GDM1 (cell line): Measurements from ENCODE around the gene ST3GAL4.
"Not testable (repeated sequence)": the region's sequence is repeated elsewhere in the genome, so short reads cannot be mapped to it uniquely, and the experiment has no call there.

Source experiments
- DNase-seq: peaks from one replicate; lab custom pipeline; 2025; lab: John Stamatoyannopoulos, UW

ST3GAL4 gene

DNA sequence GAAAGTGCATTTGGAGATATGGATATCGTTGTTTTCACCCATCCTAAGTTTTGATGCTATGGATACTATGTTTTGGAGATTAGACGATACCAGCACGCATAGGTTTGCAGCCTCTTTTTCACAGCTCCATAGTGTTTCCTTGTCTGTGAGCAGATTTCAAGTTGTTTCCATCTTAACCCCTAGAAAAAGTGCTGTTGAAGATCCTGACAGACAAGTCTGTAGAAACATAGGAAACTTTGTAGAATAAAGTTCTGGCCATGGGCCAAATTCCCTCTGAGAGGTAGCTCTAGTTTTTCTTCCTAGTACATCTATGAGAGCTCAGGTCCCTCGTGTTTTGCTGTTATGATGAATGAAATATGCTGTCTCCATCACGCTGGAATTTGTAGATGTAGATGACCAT, 32.4 kb downstream of the ST3GAL4 start:
- DNase-seq = no peak

DNA sequence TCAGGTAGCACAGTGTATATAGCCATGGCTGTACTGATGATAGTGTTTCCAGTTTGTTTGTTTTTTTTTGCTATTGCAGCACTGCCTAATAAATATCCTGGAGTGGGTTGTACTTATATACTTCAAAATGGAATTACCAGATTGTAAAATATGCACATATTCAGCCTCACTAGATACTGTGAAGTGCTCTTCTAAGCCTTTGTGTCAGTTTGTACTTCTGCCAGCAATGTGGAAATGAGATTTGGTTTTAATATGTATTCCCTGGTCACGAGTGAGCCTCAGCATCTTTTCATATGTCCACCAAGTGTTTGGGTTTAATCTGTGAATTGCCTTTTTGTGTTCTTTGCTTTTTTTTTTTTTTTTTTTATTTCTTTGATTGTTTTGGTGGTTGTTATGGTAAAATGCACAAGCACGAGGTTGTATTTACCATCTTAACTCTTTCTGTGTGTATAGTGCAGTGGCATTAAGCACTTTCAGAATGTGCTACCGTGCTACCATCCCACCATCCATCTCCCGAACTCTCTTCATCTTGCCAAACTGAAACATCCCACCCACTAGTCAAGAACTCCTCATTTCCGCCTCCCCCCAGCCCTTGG, 34.9 kb downstream of the ST3GAL4 start:
- DNase-seq = no peak

DNA sequence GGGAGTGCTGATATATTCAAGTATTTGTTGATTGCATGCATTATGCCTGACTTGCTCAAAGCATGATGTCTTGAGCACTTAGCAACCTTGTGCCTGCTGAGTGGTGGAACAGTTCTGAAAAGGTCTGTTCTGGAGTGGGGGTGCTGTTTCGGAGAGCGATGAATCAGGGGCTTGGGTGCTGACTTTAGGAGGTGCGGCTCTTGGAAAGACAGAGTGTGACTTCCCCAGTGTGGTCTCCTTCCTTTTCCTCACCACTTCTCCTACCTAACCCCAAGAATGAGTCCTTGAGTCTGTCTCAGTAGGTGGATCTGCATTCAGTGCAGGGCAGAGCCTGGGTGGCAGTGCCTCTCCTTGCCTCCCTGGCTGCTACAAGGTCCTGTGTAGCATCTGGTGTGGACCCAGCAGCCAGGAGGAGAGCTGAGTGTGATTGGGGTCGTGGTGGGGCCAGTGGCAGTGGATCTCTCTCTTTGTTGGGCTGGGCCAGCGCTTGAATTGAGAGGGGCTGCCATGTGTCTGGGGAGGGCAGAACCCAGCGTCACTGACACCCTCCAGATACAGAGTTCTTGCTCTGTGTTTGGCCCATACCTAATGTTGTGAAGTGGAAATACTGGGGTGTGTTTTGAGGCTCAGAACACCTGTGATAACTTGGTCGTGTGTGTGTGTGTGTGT, 35.9 kb downstream of the ST3GAL4 start:
- peak; percentile 28 for DNase-seq

DNA sequence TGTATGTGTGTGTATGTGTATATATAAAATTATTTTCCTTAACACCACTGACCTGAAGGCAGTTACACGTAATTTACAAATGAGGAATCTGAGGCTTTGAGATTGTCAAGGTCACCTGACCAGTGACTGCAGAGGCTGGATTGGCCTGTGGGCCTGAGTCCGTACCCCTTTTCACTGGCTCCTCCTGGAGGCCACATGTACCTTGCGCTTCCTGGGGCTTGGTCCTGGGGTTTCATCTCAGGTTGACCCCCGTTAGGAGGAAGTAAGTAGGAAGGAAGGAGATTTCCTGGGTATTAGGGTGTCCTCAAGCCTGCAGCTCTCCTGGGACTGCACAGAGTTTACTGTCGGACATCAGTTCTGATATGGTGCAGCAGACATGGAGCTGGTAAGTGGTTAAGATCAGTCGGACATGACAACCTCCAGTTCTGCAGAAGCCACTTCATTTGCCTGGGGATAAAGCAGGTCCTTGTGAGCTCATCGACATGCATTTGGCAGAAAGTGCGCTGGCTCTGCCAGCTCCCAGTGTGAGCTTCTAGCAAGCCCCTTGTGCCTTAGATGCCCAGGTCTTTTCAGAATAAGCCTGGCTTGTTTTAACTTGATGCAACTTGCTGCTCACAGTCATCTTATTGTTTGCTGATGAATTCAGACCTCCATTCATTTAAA, 36.6 kb downstream of the ST3GAL4 start:
- DNase-seq = peak; percentile 79

DNA sequence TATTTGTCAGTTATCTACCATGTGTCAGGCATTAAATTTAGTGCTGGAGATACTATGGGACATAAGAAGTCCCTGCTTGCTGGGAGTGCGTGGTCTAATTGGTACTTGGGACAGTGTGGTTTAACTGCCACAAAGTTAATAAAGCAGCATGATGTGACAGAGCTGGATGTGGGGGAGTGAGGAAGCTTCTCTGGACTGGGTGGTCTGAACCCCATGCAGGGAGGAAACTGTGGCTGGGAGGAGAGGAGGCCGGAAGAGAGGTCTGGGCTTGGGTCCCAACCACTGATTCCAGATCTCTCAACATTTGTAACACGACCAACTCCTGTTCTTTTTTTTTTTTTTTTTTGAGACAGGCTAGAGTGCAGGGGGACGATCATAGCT, 37.1 kb downstream of the ST3GAL4 start:
- peak; percentile 95 for DNase-seq

DNA sequence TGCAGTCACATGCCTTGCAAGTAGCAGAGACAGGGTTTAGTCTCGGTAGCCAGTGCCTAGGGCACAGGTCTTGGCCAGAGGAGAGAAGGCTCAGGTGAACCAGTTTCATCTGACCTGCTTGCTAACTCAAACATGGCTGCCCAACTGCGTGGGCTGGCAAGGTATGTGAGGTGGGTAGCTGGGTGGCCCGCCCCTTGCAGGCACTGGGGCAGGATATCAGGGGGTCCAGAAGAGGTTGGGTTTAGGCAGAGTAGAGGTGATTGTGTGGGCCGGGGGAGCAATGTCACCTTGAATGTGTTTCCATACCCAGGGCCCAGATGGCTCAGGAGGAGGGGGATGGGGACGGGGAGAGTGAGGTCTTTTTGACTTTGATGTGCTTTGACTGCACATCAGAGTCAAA, 37.7 kb downstream of the ST3GAL4 start:
- DNase-seq = no peak

DNA sequence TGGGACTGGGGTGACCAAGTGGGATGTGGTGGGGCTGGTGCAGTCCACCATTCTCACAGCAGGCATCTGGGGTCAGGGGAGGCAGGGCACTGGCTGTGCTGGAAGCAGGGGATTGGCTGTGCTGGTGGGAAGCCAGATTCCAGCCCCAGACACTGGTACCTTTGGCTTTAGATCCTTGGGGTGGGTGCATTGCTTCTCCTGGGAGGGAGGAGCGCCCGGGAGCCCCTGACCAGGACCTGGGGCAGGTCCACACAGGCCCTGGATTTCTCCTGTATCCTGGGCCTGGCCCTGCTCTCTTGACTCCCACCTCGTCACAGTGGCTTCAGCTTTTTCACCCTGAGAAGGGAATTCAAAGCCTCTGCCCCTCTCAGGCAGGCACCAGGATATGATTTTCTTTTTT, 38.5 kb downstream of the ST3GAL4 start:
- no peak for DNase-seq

DNA sequence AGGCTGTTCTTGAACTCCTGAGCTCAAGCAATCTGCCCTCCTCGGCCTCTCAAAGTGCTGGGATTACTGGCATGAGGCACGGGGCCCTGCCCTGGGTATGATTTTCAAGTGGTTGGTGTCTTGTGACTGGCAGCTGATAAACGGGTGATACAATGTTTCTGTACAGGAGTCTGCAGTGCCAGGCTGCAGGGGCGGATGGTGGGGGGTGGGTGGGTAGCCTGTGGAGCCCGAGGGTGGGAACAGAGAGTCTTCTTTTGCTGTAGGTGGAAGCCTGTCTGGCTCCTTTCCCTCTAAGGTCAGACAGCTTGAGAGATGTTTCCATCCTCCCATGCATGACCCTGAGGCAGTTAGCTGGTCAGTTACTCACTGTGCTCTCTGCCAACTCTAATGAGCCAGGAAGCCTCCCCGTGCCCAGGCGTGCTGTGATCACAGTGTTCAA, 39.2 kb downstream of the ST3GAL4 start:
- DNase-seq = not testable (repeated sequence)

DNA sequence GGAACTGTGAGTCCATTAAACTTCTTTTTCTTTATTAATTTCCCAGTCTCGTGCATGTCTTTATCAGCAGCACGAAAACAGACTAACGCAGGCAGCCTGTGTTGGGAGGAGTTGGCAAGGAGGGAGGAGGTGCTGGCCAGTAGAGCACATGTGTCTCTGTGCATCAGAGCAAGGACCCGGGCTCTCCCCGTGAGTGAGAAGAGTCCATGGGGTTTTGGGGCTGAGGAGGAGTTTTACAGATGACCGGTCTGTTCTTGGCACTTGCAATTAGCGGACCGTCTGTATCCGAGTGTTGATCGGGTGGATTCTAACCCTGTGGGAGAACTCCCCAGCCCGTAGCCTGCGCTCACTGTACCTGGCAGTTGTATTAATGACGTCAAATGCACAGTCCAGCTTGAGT, 40.3 kb downstream of the ST3GAL4 start:
- not testable (repeated sequence) for DNase-seq

DNA sequence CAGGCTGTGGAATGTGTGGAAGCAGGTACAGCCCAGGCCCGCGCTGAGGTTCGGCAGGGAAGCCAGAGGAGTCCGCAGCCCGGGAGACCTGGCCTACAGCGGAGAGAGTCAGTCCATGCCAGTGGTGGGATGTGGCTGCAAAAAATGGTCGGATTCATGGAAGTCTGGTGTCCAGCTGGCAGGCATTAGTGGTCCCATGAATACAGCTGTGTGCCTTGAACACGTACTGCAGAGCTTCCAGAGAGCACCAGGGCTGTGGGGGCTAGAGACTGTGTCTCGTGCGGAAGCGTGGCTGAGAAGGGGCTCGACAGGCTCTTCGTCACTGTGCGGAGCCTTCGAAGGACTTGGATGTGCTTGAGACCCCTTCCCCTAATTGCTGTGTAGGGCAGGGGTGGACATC, 40.8 kb downstream of the ST3GAL4 start:
- DNase-seq = not testable (repeated sequence)

DNA sequence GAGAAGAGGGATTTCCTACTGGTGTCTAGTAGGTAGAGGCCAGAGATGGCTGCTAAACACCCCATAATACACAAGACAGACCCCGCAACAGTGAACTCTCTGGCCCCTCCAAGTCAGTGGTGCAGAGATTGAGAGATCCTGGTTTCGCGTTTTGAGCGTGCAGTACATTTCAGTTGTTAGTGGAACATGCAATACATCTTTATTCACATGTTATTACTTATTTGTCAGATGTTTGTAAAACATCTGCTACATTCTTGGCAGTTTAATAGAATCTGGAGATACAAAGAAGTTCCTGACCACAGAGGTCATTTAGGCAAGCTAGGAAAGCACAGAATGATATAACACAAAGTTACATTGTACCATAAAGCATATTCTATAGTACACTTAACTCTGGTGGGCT, 41.5 kb downstream of the ST3GAL4 start:
- no peak for DNase-seq

DNA sequence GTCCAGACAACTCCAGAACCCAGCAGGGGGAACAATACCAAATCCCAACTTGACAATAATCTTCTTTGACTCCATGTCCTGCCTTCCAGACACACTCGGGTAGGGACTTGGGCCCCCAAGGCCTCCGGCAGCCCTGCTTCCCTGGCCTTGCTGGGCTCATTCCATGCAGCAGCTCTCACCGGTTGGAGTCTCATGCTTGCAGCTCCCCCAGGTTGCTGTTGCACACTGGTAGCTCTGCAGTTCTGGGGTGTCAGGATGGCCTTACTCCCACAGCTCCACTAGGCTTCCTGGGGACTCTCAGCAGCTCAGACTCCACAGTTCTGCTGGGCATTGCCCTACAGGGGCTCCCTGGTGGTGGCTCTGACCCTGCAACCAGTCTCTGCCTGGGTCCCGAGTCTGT, 42.8 kb downstream of the ST3GAL4 start:
- DNase-seq = no peak

DNA sequence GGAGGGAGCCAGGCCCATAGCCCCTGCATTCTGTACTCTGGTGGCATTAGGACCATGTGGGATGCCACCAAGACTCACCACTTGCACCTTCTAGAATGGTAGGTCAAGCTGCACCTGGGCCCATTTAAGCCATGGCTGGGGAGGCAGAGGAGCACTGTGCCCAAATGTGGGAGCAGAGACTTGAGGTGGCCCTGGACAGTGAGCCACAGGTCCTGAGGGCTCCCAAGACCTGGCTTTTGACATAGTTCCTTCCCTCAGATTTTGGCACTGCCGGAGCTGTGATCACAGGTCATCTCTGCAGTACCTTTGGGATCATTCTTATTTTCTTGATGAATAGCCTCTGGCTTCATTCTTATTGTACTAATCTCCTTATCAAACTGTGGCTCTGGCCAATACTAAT, 43.2 kb downstream of the ST3GAL4 start:
- no peak for DNase-seq

DNA sequence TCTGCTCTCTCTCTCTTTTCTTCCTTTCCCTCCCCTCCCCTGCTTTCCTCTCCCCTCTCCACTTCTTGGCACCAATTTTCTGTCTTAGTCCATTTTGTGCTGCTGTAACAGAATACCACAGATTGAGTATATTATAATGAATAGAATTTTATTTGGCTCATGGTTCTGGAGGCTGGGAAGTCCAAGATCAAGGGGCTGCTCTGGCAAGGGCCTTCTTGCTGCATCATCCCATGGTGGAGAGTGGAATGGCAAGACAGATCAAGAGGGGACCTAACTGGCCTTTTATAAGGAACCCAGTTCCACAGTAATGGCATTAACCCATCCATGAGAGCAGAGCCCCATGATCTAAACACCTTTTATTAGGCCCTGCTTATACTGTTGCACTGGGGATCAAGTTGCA, 44.5 kb downstream of the ST3GAL4 start:
- DNase-seq = no peak

DNA sequence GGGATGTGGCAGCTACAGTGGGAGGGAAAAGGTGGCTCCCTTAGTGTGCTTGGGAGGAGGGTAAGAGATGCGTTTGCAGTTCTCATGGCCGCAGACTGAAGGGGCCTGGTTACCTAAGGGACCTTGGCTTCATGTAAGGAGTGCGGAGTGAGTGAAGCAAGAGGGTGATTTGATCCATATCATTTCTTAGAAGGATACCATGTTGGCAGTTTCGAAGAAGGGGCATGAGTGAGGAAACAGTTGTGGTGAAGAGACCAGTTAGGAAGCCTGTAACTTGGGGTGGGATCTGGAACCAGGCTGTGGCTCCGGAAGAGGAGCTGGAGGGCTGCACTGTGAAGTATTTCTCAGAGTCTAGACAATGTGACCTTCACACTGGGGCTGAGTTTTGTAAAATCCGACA, 45.0 kb downstream of the ST3GAL4 start:
- DNase-seq = no peak

DNA sequence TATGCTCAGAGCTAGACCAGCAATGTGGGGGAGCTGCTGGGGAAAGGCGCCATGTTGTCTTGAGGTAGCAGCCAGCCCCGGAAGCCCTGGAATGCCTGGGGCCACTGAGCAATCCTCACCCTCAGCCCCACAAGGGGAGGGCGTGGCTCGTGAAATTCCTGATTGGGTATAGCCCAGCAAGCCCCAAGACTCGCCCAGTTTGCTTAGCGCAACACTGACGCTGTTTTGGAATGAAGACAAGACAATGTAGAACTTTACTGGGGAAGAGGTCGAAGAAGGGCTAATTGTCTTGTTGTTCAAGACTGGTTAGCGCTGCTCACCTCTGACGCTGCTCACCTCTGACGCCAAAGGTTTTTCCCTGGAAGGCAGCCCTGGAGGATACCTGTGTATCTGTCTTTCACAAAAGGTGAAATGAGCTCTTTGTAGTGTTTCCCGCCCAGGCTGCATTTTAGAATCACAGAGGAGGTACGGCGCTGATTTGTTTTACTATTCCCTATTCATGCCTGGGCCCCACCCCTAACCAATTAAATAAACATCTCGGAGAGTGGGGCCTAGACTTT, 47.6 kb downstream of the ST3GAL4 start:
- no peak for DNase-seq

DNA sequence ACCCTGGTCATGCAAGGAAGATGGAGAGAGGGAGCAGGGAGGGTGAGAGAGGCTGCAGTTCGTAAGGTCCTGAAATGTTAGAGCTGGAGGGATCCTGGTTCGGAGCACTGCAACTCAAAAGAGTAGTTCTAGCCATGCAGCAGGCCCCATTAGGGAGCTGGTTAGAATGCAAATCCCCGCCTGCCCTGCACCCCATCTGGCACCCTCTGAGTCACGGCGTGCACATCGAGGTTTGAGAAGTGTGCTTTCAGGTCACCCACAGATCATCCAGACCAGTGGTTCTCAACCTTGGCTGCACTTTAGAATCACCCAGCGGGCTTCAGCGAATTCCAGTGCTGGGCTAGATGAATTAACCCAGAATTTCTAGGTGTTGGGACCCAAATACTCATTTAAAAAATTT, 48.2 kb downstream of the ST3GAL4 start:
- no peak for DNase-seq

DNA sequence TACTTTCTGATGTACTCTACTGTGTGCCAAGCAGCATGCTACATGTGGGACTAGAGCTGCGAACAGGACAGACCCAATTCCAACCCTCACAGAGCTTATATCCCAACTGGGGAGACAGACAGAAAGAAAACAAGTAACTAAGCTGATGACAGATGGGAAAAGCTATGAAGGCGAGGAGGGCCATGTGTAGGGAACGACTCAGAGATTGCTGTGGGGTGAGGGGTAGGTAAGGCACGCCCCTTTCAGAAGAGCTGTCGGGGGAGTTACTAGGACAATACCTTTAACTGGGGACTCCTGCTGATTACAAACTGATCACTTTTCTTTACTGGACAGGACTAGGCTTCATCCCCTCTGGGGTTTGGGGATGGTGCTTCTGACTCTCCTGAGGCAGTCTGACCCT, 48.9 kb downstream of the ST3GAL4 start:
- DNase-seq = no peak

DNA sequence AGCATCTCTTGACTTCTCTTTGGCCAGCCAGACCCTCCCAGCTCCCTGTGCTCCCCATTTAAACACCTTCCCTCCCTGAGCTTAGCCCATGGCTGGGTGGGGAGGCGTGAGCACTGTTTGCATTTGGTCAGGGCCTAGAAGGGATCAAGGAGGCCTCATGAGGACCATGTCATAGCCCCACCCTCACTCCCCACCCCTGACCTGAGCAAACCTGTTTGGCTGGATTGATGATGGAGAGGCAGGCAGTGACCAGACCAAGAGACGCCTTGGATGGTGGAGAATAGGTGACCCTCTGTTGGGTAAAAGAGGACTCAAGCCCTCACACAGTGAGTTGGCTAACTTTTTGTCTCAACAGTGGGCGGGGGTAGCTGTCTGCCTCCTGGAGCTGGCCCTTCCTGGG, 49.9 kb downstream of the ST3GAL4 start:
- DNase-seq = no peak

DNA sequence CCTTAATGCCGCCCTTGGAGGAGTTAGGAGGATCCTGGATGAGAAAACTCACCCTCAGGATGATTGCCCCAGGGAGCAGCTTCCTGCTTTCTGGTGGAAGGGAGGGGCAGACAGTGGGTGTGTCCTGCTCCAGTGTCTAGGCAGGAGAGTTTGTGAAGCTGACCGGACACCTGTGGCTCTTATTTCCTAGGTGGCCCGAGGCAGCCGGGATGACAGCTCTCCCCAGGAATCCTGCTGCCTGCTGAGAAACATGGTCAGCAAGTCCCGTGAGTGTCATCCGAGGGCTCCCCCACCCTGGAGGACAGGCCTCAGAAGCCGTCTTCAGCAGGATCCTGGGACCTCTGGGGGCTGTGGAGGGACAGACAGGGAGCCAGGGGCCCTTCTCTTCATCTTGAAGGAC, 50.4 kb downstream of the ST3GAL4 start:
- no peak for DNase-seq

DNA sequence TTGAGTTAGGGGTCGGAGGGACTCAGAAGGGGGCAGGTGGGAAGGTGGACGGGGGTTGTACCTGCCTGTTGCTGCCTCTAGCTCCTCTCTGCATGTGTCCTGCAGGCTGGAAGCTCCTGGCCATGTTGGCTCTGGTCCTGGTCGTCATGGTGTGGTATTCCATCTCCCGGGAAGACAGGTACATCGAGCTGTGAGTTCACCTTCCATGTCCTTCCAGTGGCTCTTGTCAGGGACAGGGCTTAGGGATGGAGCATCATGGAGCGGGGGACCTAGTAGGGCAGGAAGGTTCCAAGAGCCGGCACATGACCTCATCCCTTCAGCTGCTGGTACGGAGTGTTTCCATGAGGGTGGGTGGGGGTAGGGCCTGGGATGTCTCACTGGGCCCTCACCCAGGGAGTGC, 50.9 kb downstream of the ST3GAL4 start:
- DNase-seq = no peak

DNA sequence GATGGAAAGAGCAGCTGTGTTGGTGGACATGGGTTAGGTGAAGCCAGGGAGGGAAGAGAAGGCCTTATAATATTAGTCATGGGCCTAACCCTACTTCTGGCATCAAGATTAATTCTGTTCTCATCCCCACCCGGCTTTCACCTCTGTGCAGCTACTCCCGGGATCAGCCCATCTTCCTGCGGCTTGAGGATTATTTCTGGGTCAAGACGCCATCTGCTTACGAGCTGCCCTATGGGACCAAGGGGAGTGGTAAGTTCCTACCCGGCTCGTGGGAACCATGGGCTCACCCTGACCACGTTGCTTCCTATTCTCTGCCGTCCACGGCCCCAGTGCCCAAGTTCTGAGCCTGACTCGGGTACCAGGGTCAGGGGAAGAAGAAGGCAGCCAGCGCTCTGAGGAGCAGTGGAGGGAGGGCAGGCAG, 51.6 kb downstream of the ST3GAL4 start:
- DNase-seq = no peak

DNA sequence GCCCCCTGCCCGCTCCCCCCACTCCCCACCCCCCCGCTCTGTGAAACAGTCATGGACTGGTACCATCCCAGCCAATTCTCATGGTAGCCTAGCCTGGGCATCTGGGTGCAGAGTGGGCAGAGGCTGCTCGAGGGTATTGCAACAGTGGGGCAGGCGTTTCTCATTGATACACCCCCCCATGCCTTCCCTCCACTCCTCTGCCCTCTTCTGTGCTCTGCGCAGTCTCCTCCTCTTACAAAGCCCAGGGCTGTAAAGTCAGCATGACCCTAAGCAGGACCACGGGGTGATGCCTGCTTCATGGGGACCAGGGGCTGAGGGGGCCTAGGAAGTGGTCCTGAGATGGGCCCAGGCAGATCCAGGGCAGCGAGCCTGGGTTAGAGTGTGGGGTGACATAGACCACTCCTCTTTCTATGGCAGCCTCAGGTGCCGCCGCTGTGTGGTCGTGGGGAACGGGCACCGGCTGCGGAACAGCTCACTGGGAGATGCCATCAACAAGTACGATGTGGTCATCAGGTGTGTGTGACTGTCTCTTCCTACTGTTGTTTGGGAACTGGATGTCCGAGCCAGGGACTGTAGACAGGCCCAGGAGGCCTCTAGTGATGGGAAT, 52.3 kb downstream of the ST3GAL4 start:
- DNase-seq = no peak
